GM18499 (cell line): ENCODE data around the gene HMSD.

Source experiments
- ATAC-seq: cut with Tn5 transposase; IDR thresholded peaks from one replicate; pipeline ENCODE4 v1.9.1; 2021; ENCODE audit warnings: moderate number of reproducible peaks; ENCODE audit not compliant: insufficient read depth, unreplicated experiment

HMSD gene

GRCh38 chr18:63986885-63987284 lies 37.8 kb downstream of the HMSD start:
- no peak for ATAC-seq

GRCh38 chr18:63987743-63988142 lies 38.6 kb downstream of the HMSD start:
- ATAC-seq, result no peak

- ATAC-seq, result no peak
Measured at GRCh38 chr18:63992751-63993150, 43.6 kb downstream of the HMSD start.

GRCh38 chr18:63994783-63995399 lies 45.8 kb downstream of the HMSD start:
- no peak for ATAC-seq

- no peak for ATAC-seq
Measured at GRCh38 chr18:63997041-63997440, 47.9 kb downstream of the HMSD start.

- no peak for ATAC-seq
Measured at GRCh38 chr18:63997606-63998005, 48.5 kb downstream of the HMSD start.

- no peak for ATAC-seq
Measured at GRCh38 chr18:63999871-64000270, 50.8 kb downstream of the HMSD start.

GRCh38 chr18:64002581-64002980 lies 53.5 kb downstream of the HMSD start:
- ATAC-seq, result no peak

- no peak for ATAC-seq
Measured at GRCh38 chr18:64009305-64009704, 60.2 kb downstream of the HMSD start.
